HEK293 (cell line): ENCODE results near the gene SORL1.

Experiments
- CTCF ChIA-PET: fragments of 350-600 bp; formaldehyde crosslinking; extraction: SDS; loops from one replicate; lab custom pipeline; 2021; ENCODE audit warnings: antibody characterized with exemption; lab: Yijun Ruan, JAX
- POLR2A ChIA-PET: fragments of 300-600 bp; formaldehyde crosslinking; extraction: SDS; loops from one replicate; lab custom pipeline; 2020; ENCODE audit warnings: antibody characterized with exemption, inconsistent platforms; lab: Yijun Ruan, JAX
- H3K27ac ChIP-seq: fragments of 200-500 bp; sonication (Bioruptor generic); 2 replicates; pipeline ENCODE4 v1.5.1; 2014; ENCODE audit warnings: low read depth, low read length, control low read depth, inconsistent platforms; ENCODE audit errors: extremely low read depth
- H3K36me3 ChIP-seq, 2 experiments: fragments of 200-500 bp in 1 of 2; sonication (Bioruptor generic) in 1 of 2; 1 replicate in 1 of 2; 2 replicates in 1 of 2; pipeline ENCODE4 v1.5.1; 2014 to 2017; ENCODE audit warnings: inconsistent platforms in 2 of 2, low read length in 2 of 2; ENCODE audit not compliant: control insufficient read depth in 2 of 2, insufficient read depth in 1 of 2
- H3K4me1 ChIP-seq: fragments of 200-500 bp; sonication (Bioruptor generic); 2 replicates; pipeline ENCODE4 v1.5.1; 2014; ENCODE audit warnings: mild to moderate bottlenecking, low read length, inconsistent platforms; ENCODE audit not compliant: control insufficient read depth, insufficient read depth
- H3K4me3 ChIP-seq: 2 replicates; pipeline ENCODE4 v1.5.1; 2011; ENCODE audit warnings: low read depth, mild to moderate bottlenecking, control low read depth, low read length, moderate library complexity
- H3K9me3 ChIP-seq: fragments of 200-500 bp; sonication (Bioruptor generic); 2 replicates; pipeline ENCODE4 v1.5.1; 2014; ENCODE audit warnings: low read depth, low read length, inconsistent platforms; ENCODE audit not compliant: control insufficient read depth, insufficient read depth
- ATF2 ChIP-seq: fragments of 450-650 bp; formaldehyde crosslinking; IDR thresholded peaks from 2 replicates; pipeline ENCODE4 v1.5.1; 2016; ENCODE audit warnings: missing biosample characterization, missing genetic modification characterization, low read depth
- FEZF1 ChIP-seq: fragments of 450-650 bp; formaldehyde crosslinking; IDR thresholded peaks from 2 replicates; pipeline ENCODE4 v1.5.1; 2016; ENCODE audit warnings: missing biosample characterization, missing genetic modification characterization
- HOXA7 ChIP-seq: sonication (generic); formaldehyde crosslinking; IDR thresholded peaks from 2 replicates; pipeline ENCODE4 v1.8.1; 2022; ENCODE audit warnings: missing genetic modification reagents, borderline replicate concordance
- KLF1 ChIP-seq: fragments of 450-650 bp; formaldehyde crosslinking; IDR thresholded peaks from 2 replicates; pipeline ENCODE4 v1.5.1; 2016; ENCODE audit warnings: missing biosample characterization, missing genetic modification characterization
- MEIS1 ChIP-seq: sonication (generic); formaldehyde crosslinking; IDR thresholded peaks from 2 replicates; pipeline ENCODE4 v1.8.1; 2022; ENCODE audit warnings: missing genetic modification reagents, mild to moderate bottlenecking, borderline replicate concordance
- MYNN ChIP-seq: fragments of 450-650 bp; formaldehyde crosslinking; IDR thresholded peaks from 2 replicates; pipeline ENCODE4 v1.5.1; 2016; ENCODE audit warnings: missing biosample characterization, missing genetic modification characterization, borderline replicate concordance
- RBAK ChIP-seq: fragments of 450-650 bp; formaldehyde crosslinking; IDR thresholded peaks from 2 replicates; pipeline ENCODE4 v1.5.1; 2016; ENCODE audit warnings: missing biosample characterization, missing genetic modification characterization
- TRIM28 ChIP-seq: IDR thresholded peaks from 2 replicates; pipeline ENCODE4 v1.6.1; 2011; ENCODE audit warnings: low read length, control low read depth, borderline replicate concordance
- ZBTB10 ChIP-seq: fragments of 450-650 bp; formaldehyde crosslinking; IDR thresholded peaks from 2 replicates; pipeline ENCODE4 v1.5.1; 2016; ENCODE audit warnings: missing biosample characterization, missing genetic modification characterization
- ZBTB8A ChIP-seq: fragments of 450-650 bp; formaldehyde crosslinking; IDR thresholded peaks from 2 replicates; pipeline ENCODE4 v1.5.1; 2016; ENCODE audit warnings: missing biosample characterization, missing genetic modification characterization
- ZFHX2 ChIP-seq: fragments of 450-650 bp; formaldehyde crosslinking; conservative IDR thresholded peaks from 2 replicates; pipeline ENCODE4 v1.5.1; 2016; ENCODE audit warnings: missing biosample characterization, missing genetic modification characterization
- ZFP37 ChIP-seq: fragments of 450-650 bp; formaldehyde crosslinking; IDR thresholded peaks from 2 replicates; pipeline ENCODE4 v1.5.1; 2016; ENCODE audit warnings: missing biosample characterization, missing genetic modification characterization
- ZNF132 ChIP-seq: fragments of 450-650 bp; formaldehyde crosslinking; IDR thresholded peaks from 2 replicates; pipeline ENCODE4 v1.5.1; 2017; ENCODE audit warnings: missing biosample characterization, missing genetic modification characterization, borderline replicate concordance
- ZNF24 ChIP-seq: fragments of 450-650 bp; formaldehyde crosslinking; IDR thresholded peaks from 2 replicates; pipeline ENCODE4 v1.5.1; 2016; ENCODE audit warnings: missing biosample characterization, missing genetic modification characterization
- ZNF248 ChIP-seq: fragments of 450-650 bp; formaldehyde crosslinking; IDR thresholded peaks from 2 replicates; pipeline ENCODE4 v1.5.1; 2017; ENCODE audit warnings: missing biosample characterization, missing genetic modification characterization
- ZNF366 ChIP-seq: fragments of 450-650 bp; formaldehyde crosslinking; conservative IDR thresholded peaks from 2 replicates; pipeline ENCODE4 v1.5.1; 2016; ENCODE audit warnings: missing biosample characterization, missing genetic modification characterization
- ZNF391 ChIP-seq: fragments of 450-650 bp; formaldehyde crosslinking; IDR thresholded peaks from 2 replicates; pipeline ENCODE4 v1.5.1; 2016; ENCODE audit warnings: low read depth, missing biosample characterization, missing genetic modification characterization, borderline replicate concordance
- ZNF394 ChIP-seq: fragments of 450-650 bp; formaldehyde crosslinking; IDR thresholded peaks from 2 replicates; pipeline ENCODE4 v1.5.1; 2016; ENCODE audit warnings: missing biosample characterization, missing genetic modification characterization, mild to moderate bottlenecking, moderate library complexity, borderline replicate concordance
- ZNF544 ChIP-seq: fragments of 450-650 bp; formaldehyde crosslinking; IDR thresholded peaks from 2 replicates; pipeline ENCODE4 v1.5.0; 2017; ENCODE audit warnings: missing biosample characterization, missing genetic modification characterization
- ZNF558 ChIP-seq: fragments of 450-650 bp; formaldehyde crosslinking; IDR thresholded peaks from 2 replicates; pipeline ENCODE4 v1.5.1; 2016; ENCODE audit warnings: missing biosample characterization, missing genetic modification characterization
- ZNF707 ChIP-seq: fragments of 450-650 bp; formaldehyde crosslinking; IDR thresholded peaks from 2 replicates; pipeline ENCODE4 v1.5.1; 2016; ENCODE audit warnings: missing biosample characterization, missing genetic modification characterization
- ZNF837 ChIP-seq: fragments of 450-650 bp; formaldehyde crosslinking; IDR thresholded peaks from 2 replicates; pipeline ENCODE4 v1.5.1; 2016; ENCODE audit warnings: missing biosample characterization, missing genetic modification characterization
- ZNF843 ChIP-seq: fragments of 450-650 bp; formaldehyde crosslinking; IDR thresholded peaks from 2 replicates; pipeline ENCODE4 v1.5.1; 2016; ENCODE audit warnings: missing biosample characterization, missing genetic modification characterization
- TF ChIP-seq, protein P1 (sequence below): IDR thresholded peaks from 2 replicates; pipeline ENCODE4 v1.6.1; 2011; ENCODE audit warnings: mild to moderate bottlenecking, low read depth, low read length, borderline replicate concordance
- TF ChIP-seq, protein P2 (sequence below): sonication (generic); formaldehyde crosslinking; IDR thresholded peaks from 2 replicates; pipeline ENCODE4 v1.8.1; 2022; ENCODE audit warnings: mild to moderate bottlenecking, moderate library complexity, missing genetic modification reagents

Gene SORL1

GRCh38 chr11:121625777-121626506 is 173.8 kb downstream of the SORL1 start:
- Histone ChIP-seq H3K4me1 (no peaks in the 10 kb centered on the region), H3K9me3 (no peaks in the 10 kb centered on the region), H3K4me3 (no peak overlapping the region), H3K36me3 (peaks cover 0 to 8% of the 10 kb centered on the region in 2 experiments; a peak in 1 of 3 replicates), H3K27ac (no peak overlapping the region)
- TF ChIP-seq ZNF558 (no peak), ZBTB8A (tag by site-specific recombination) (no peak), RBAK (tag by site-specific recombination) (no peak), ZNF248 (no peak), ZNF837 (no peak), ATF2 (no peak)
- POLR2A ChIA-PET = no interaction called here
- CTCF ChIA-PET = interaction anchor here (0.6 to 1.9 kb wide), 2 partner anchors 29 to 748 kb away, joined by 3 to 7 read pairs; no protein-coding TSS in a partner anchor

DNA sequence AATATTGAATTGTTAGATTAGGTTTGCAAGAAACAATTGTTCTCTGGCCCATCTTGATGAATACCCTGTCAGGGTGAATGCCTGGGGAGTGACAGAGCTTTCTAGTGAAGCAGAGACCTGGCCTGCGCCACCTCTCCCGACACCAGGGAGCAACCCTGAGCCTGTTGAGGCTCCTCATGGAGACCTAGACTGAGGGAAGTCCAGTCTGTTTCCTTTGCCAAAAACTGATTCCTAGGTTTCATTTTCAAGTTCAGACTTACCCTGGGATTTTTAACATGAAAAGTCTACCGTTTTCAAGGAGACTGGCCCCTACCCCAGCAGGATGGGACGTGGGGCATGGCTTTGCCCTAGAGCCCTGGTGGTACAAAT is 174.4 kb downstream of the SORL1 start:
- Histone ChIP-seq H3K4me3 (no peak overlapping the region), H3K4me1 (no peaks in the 10 kb centered on the region), H3K27ac (no peak overlapping the region), H3K9me3 (no peaks in the 10 kb centered on the region), H3K36me3 (peaks cover 0 to 3% of the 10 kb centered on the region in 2 experiments; a peak in 1 of 3 replicates)
- no peak for TF ChIP-seq HOXA7 (CRISPR knock-in tag)
- TF ChIP-seq, protein P1, sequence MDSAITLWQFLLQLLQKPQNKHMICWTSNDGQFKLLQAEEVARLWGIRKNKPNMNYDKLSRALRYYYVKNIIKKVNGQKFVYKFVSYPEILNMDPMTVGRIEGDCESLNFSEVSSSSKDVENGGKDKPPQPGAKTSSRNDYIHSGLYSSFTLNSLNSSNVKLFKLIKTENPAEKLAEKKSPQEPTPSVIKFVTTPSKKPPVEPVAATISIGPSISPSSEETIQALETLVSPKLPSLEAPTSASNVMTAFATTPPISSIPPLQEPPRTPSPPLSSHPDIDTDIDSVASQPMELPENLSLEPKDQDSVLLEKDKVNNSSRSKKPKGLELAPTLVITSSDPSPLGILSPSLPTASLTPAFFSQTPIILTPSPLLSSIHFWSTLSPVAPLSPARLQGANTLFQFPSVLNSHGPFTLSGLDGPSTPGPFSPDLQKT = no peak
- ChIA-PET CTCF (interaction anchor here (0.6 kb wide), 1 partner anchor 19 kb away, joined by 3 read pairs; no protein-coding TSS in a partner anchor), POLR2A (no interaction called here)

DNA sequence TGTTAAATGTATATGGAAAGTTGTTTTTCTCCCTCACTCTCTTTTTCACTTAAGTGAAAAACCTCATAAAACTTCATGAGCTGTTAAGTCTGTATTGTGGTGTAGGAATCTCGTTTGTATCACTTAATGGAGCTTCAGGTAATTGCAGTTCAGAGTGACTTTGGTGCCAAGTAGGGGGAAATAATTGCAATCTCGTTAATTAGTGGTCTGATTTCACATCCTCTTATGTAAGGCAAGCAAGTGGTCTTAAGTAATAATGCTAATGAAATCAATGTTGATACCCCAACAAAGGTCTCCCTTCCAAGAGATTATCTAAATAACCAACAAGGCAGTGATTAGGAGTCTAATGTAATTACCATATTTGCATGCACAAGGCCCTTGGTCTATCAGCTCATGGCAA is 174.9 kb downstream of the SORL1 start:
- POLR2A ChIA-PET = no interaction called here
- no peaks in the 10 kb centered on the region for H3K36me3 ChIP-seq

More for the DNA sequence above, 174.9 kb downstream of the SORL1 start:
- no peaks in the 10 kb centered on the region for H3K9me3 ChIP-seq
- H3K4me1 ChIP-seq = no peaks in the 10 kb centered on the region
- CTCF ChIA-PET = interaction anchor here (0.6 kb wide), 1 partner anchor 19 kb away, joined by 3 read pairs; no protein-coding TSS in a partner anchor
- TF ChIP-seq ZNF843 (no peak), ZNF394 (no peak), MEIS1 (no peak), FEZF1 (no peak), KLF1 (tag by site-specific recombination) (no peak), ZNF132 (no peak), ZNF366 (no peak), MYNN (no peak), ZNF24 (tag by site-specific recombination) (no peak), ZNF391 (tag by site-specific recombination) (no peak), ZNF544 (tag by site-specific recombination) (no peak), ZFP37 (tag by site-specific recombination) (no peak), ZNF837 (no peak), ZFHX2 (tag by site-specific recombination) (no peak), ZNF707 (tag by site-specific recombination) (no peak), TRIM28 (no peak), ZBTB10 (tag by site-specific recombination) (no peak)
- TF ChIP-seq, protein P2, sequence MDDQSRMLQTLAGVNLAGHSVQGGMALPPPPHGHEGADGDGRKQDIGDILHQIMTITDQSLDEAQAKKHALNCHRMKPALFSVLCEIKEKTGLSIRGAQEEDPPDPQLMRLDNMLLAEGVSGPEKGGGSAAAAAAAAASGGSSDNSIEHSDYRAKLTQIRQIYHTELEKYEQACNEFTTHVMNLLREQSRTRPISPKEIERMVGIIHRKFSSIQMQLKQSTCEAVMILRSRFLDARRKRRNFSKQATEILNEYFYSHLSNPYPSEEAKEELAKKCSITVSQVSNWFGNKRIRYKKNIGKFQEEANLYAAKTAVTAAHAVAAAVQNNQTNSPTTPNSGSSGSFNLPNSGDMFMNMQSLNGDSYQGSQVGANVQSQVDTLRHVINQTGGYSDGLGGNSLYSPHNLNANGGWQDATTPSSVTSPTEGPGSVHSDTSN (CRISPR knock-in tag) = no peak
- H3K4me3 ChIP-seq = no peak overlapping the region
- H3K27ac ChIP-seq = no peak overlapping the region
